IMR-90 (cell line): Measurements from ENCODE around the gene NUMA1. TPM values are rescaled to one million over a fixed set of nuclear protein-coding genes. Genes with fewer than 3 reads are reported as not detected.

Experiments used
- ATAC-seq: fragments of 200-7000 bp; cut with Tn5 transposase; 2 replicates; pipeline ENCODE4 v1.9.1; 2020; ENCODE audit warnings: low read depth, mild to moderate bottlenecking, moderate library complexity
- BruUV-seq: library from RNA; stranded (reverse); fragments of 400-500 nt; replicated peaks from 2 replicates; lab custom pipeline; 2021; lab: Mats Ljungman, UMichigan
- CTCF ChIA-PET: fragments of 300-600 bp; formaldehyde crosslinking; extraction: SDS; loops from one replicate; lab custom pipeline; 2021; ENCODE audit warnings: antibody characterized with exemption; lab: Yijun Ruan, JAX
- POLR2A ChIA-PET: fragments of 300-600 bp; sonication (Branson Sonifier 250); formaldehyde crosslinking; loops from one replicate; lab custom pipeline; 2022; ENCODE audit warnings: antibody characterized with exemption; ENCODE audit not compliant: unreplicated experiment; lab: Charles Lee
- DNase-seq: peaks from one replicate; pipeline ENCODE4 v3.0.0; 2013
- H2AFZ ChIP-seq: replicated peaks from 2 replicates; pipeline ENCODE3; 2013; ENCODE audit warnings: low read length, mild to moderate bottlenecking; ENCODE audit not compliant: poor library complexity
- H2AK5ac ChIP-seq: 2 replicates; pipeline ENCODE4 v1.6.1; 2013; ENCODE audit warnings: low read depth, low read length, inconsistent platforms
- H2AK9ac ChIP-seq: replicated peaks from 2 replicates; pipeline ENCODE3; 2013; ENCODE audit warnings: mild to moderate bottlenecking, low read depth, low read length, moderate library complexity; ENCODE audit not compliant: poor library complexity
- H2BK120ac ChIP-seq: 2 replicates; pipeline ENCODE4 v1.6.1; 2013; ENCODE audit warnings: low read depth, low read length, inconsistent platforms
- H2BK15ac ChIP-seq: 3 replicates; pipeline ENCODE4 v1.6.1; 2013; ENCODE audit warnings: low read depth, low read length, inconsistent platforms
- H2BK20ac ChIP-seq: 2 replicates; pipeline ENCODE4 v1.6.1; 2013; ENCODE audit warnings: low read depth, mild to moderate bottlenecking, inconsistent platforms, low read length, moderate library complexity
- H2BK5ac ChIP-seq: 2 replicates; pipeline ENCODE4 v1.6.1; 2013; ENCODE audit warnings: mild to moderate bottlenecking, low read depth, low read length, inconsistent platforms; ENCODE audit not compliant: poor library complexity, severe bottlenecking
- H3K14ac ChIP-seq: replicated peaks from 2 replicates; pipeline ENCODE4 v1.6.1; 2013; ENCODE audit warnings: low read depth, low read length, inconsistent platforms
- H3K18ac ChIP-seq: 2 replicates; pipeline ENCODE4 v1.6.1; 2013; ENCODE audit warnings: low read depth, low read length, control low read depth
- H3K23ac ChIP-seq: 2 replicates; pipeline ENCODE4 v1.6.1; 2013; ENCODE audit warnings: low read depth, low read length, inconsistent platforms
- H3K27ac ChIP-seq: 2 replicates; pipeline ENCODE4 v1.5.1; 2013; ENCODE audit warnings: mild to moderate bottlenecking, control low read depth, low read length; ENCODE audit not compliant: insufficient read depth
- H3K27me3 ChIP-seq: 2 replicates; pipeline ENCODE4 v1.6.1; 2013; ENCODE audit warnings: low read length; ENCODE audit not compliant: control insufficient read depth, insufficient read depth
- H3K36me3 ChIP-seq: 2 replicates; pipeline ENCODE4 v1.6.1; 2013; ENCODE audit warnings: low read length, mixed read lengths; ENCODE audit not compliant: control insufficient read depth, insufficient read depth
- H3K4ac ChIP-seq: 2 replicates; pipeline ENCODE4 v1.6.1; 2013; ENCODE audit warnings: low read depth, low read length, inconsistent platforms
- H3K4me1 ChIP-seq: 2 replicates; pipeline ENCODE4 v1.6.1; 2013; ENCODE audit warnings: low read length, mixed read lengths; ENCODE audit not compliant: control insufficient read depth, insufficient read depth
- H3K4me2 ChIP-seq: 2 replicates; pipeline ENCODE4 v1.6.1; 2013; ENCODE audit warnings: low read depth, mild to moderate bottlenecking, control low read depth, low read length, moderate library complexity
- H3K4me3 ChIP-seq: 2 replicates; pipeline ENCODE4 v1.5.1; 2013; ENCODE audit warnings: low read depth, mild to moderate bottlenecking, control low read depth, low read length, moderate library complexity; ENCODE audit not compliant: insufficient read depth
- H3K56ac ChIP-seq: 2 replicates; pipeline ENCODE4 v1.6.1; 2013; ENCODE audit warnings: low read length, inconsistent platforms; ENCODE audit not compliant: insufficient read depth; ENCODE audit errors: extremely low read depth
- H3K79me1 ChIP-seq, 2 experiments: 2 replicates each; pipeline ENCODE4 v1.6.1; 2013; ENCODE audit warnings: low read length in 2 of 2, inconsistent platforms in 1 of 2, low read depth in 1 of 2
- H3K9ac ChIP-seq: 2 replicates; pipeline ENCODE4 v1.6.1; 2013; ENCODE audit warnings: low read depth, low read length, control low read depth
- H3K9me1 ChIP-seq: 2 replicates; pipeline ENCODE4 v1.6.1; 2013; ENCODE audit warnings: low read length, inconsistent platforms; ENCODE audit not compliant: insufficient read depth
- H3K9me3 ChIP-seq: 2 replicates; pipeline ENCODE4 v1.6.1; 2013; ENCODE audit warnings: low read length; ENCODE audit not compliant: control insufficient read depth, insufficient read depth
- H4K20me1 ChIP-seq: 2 replicates; pipeline ENCODE4 v1.6.1; 2013; ENCODE audit warnings: low read length, inconsistent platforms; ENCODE audit not compliant: insufficient read depth
- H4K5ac ChIP-seq: 2 replicates; pipeline ENCODE4 v1.6.1; 2013; ENCODE audit warnings: mild to moderate bottlenecking, low read depth, low read length, control low read depth
- H4K8ac ChIP-seq, 2 experiments: 2 replicates each; pipeline ENCODE4 v1.6.1; 2013; ENCODE audit warnings: low read depth in 2 of 2, low read length in 2 of 2, control low read depth in 1 of 2, inconsistent platforms in 1 of 2
- H4K91ac ChIP-seq: 2 replicates; pipeline ENCODE4 v1.6.1; 2013; ENCODE audit warnings: low read depth, low read length, inconsistent platforms; ENCODE audit not compliant: insufficient read depth
- CEBPB ChIP-seq: IDR thresholded peaks from 2 replicates; pipeline ENCODE4 v1.6.1; 2012; ENCODE audit warnings: low read depth, low read length, improper control_type of control experiment
- CHD1 ChIP-seq: IDR thresholded peaks from 2 replicates; pipeline ENCODE4 v1.6.1; 2012; ENCODE audit warnings: low read depth, low read length, improper control_type of control experiment
- CTCF ChIP-seq: conservative IDR thresholded peaks from 2 replicates; pipeline ENCODE4 v1.5.1; 2012; ENCODE audit warnings: mild to moderate bottlenecking, low read depth, low read length, improper control_type of control experiment
- MAFK ChIP-seq: IDR thresholded peaks from 2 replicates; pipeline ENCODE4 v1.6.1; 2012; ENCODE audit warnings: low read depth, low read length, improper control_type of control experiment
- MAZ ChIP-seq: IDR thresholded peaks from 2 replicates; pipeline ENCODE4 v1.6.1; 2012; ENCODE audit warnings: low read depth, mild to moderate bottlenecking, low read length, improper control_type of control experiment, moderate library complexity, borderline replicate concordance
- MXI1 ChIP-seq: IDR thresholded peaks from 2 replicates; pipeline ENCODE4 v1.6.1; 2012; ENCODE audit warnings: low read depth, mild to moderate bottlenecking, low read length, moderate library complexity, borderline replicate concordance
- NFE2L2 ChIP-seq: fragments of 150-350 bp; IDR thresholded peaks from 2 replicates; pipeline ENCODE4 v1.6.1; 2016; ENCODE audit warnings: low read depth, mild to moderate bottlenecking, low read length
- RAD21 ChIP-seq: IDR thresholded peaks from 2 replicates; pipeline ENCODE4 v1.6.1; 2012; ENCODE audit warnings: low read length, improper control_type of control experiment
- RCOR1 ChIP-seq: IDR thresholded peaks from 2 replicates; pipeline ENCODE4 v1.6.1; 2012; ENCODE audit warnings: mild to moderate bottlenecking, low read length, improper control_type of control experiment; ENCODE audit not compliant: insufficient replicate concordance
- RFX5 ChIP-seq: IDR thresholded peaks from 2 replicates; pipeline ENCODE4 v1.8.0; 2012; ENCODE audit warnings: low read depth, mild to moderate bottlenecking, low read length, moderate library complexity
- USF2 ChIP-seq: fragments of 150-350 bp; IDR thresholded peaks from 2 replicates; pipeline ENCODE4 v1.6.1; 2017; ENCODE audit warnings: mild to moderate bottlenecking, antibody characterized with exemption, low read length, low read depth
- WGBS, 2 experiments: methylation state at CpG; one replicate each; pipeline versions ENCODE4 v1.1.5 to v1.1.7; 2013; ENCODE audit warnings: missing lambda C conversion rate in 2 of 2; ENCODE audit not compliant: insufficient read length in 1 of 2; ENCODE audit errors: extremely low coverage in 2 of 2; 5-methylcytosine and 5-hydroxymethylcytosine counted together
- dilution Hi-C: fragments of 300-500 bp; cut with HindIII; formaldehyde crosslinking; loops from one replicate; pipeline ENCODE4 v1.14.3; 2018; ENCODE audit warnings: low sequenced_read_pairs; ENCODE audit not compliant: unreplicated experiment
- in situ Hi-C: fragments of 300-500 bp; cut with MboI; formaldehyde crosslinking; loops from 3 replicates; pipeline ENCODE4 v1.14.3; 2019; ENCODE audit warnings: low sequenced_read_pairs, inconsistent platforms, mixed read lengths
- intact Hi-C: fragments of 100-400 bp; cut with micrococcal nuclease; formaldehyde crosslinking; loops from 2 replicates; pipeline ENCODE4 v1.10.0; 2022
- polyA plus RNA-seq, 3 experiments: library from polyadenylated mRNA; depleted of rRNA; stranded (reverse); fragments of >200 nt; gene quantifications; 2 replicates each; pipeline ENCODE4 v1.2.3, GENCODE V29; 2012; ENCODE audit warnings: low replicate concordance in 1 of 3
- total RNA-seq: library from RNA; depleted of rRNA; stranded (reverse); fragments of >200 nt; gene quantifications from 2 replicates; pipeline ENCODE4 v1.2.3, GENCODE V29; 2012
- TF ChIP-seq, protein P1 (sequence below): fragments of 150-350 bp; IDR thresholded peaks from 2 replicates; pipeline ENCODE4 v1.6.1; 2016; ENCODE audit warnings: low read depth, mild to moderate bottlenecking, low read length, moderate library complexity, borderline replicate concordance

NUMA1 gene
- total and polyA plus RNA-seq, 2 of the 4 experiments (the other 2 are of a cell fraction) = 61.7 to 97.0 TPM

GRCh38 chr11:72112143-72112977 lies 32.0 kb upstream of the NUMA1 start, which contains the start of gene ANAPC15:
ANAPC15 (minus strand) TSS chr11:72112695; CDS start chr11:72111276, 1,419 bp downstream.
- Histone ChIP-seq H4K91ac (peak within 1 kb of the TSS; percentile 99), H3K14ac (peak within 1 kb of the TSS; percentile 100), H2BK120ac (peak within 1 kb of the TSS; percentile 98), H3K27me3 (no peaks in the 10 kb centered on the region), H3K79me1 (peaks cover 0 to 20% of the 10 kb centered on the region in 2 experiments; a peak in 2 of 4 replicates), H2AK9ac (peak within 1 kb of the TSS; percentile 99), H3K18ac (peak within 1 kb of the TSS; percentile 85), H3K4ac (peak within 1 kb of the TSS; percentile 100), H2BK15ac (peak within 1 kb of the TSS; percentile 89), H2BK5ac (peak within 1 kb of the TSS; percentile 95), H4K8ac (peak within 1 kb of the TSS; percentile 96 to 99), H3K56ac (peak within 1 kb of the TSS; percentile 99), H3K9me1 (peaks cover 12% of the 10 kb centered on the region), H3K9ac (peak within 1 kb of the TSS; percentile 94), H2AK5ac (peak within 1 kb of the TSS; percentile 98), H3K27ac (peak within 1 kb of the TSS; percentile 90), H3K4me2 (peak within 1 kb of the TSS; percentile 93), H3K23ac (peak within 1 kb of the TSS; percentile 100), H3K9me3 (no peaks in the 10 kb centered on the region), H3K4me1 (peaks cover 6% of the 10 kb centered on the region; the same call in 1 of the 2 replicates), H2BK20ac (peak within 1 kb of the TSS; percentile 94), H2AFZ (peak within 1 kb of the TSS; percentile 96), H3K4me3 (peak within 1 kb of the TSS; percentile 54), H4K5ac (peak within 1 kb of the TSS; percentile 98), H3K36me3 (no peaks in the 10 kb centered on the region; the same call in 1 of the 2 replicates), H4K20me1 (no peaks in the 10 kb centered on the region)
- no TSS peak for BruUV-seq
- intact Hi-C loops = no loop called here
- dilution Hi-C loops = no loop called here
- WGBS, 2 experiments = 1% methylated on average over 30 of the region's 49 CpGs; no CpG with 5 or more reads in 1 of the 2 experiments
- in situ Hi-C loops = no loop called here
- CTCF ChIA-PET = interaction anchor here (0.7 to 1.8 kb wide), 2 partner anchors 32 to 87 kb away, joined by 3 to 6 read pairs; no protein-coding TSS in a partner anchor
- peak; percentile 99 for DNase-seq
- POLR2A ChIA-PET = interaction anchor here (1.0 kb wide), 1 partner anchor 10 kb away, joined by 4 read pairs; the partner anchor contains the start of gene LAMTOR1
- ATAC-seq = peak; percentile 95
- peak; percentile 50 for TF ChIP-seq CEBPB
- TF ChIP-seq RCOR1 = no peak
- no peak for TF ChIP-seq MAFK
- no peak for TF ChIP-seq RAD21
- TF ChIP-seq MAZ = peak; percentile 37; the same call in 1 of the 2 replicates
- 0 out of 2 replicates have a peak, but pooled peaks have one; percentile 13 for TF ChIP-seq USF2
- peak; percentile 13; the same call in 1 of the 2 replicates for TF ChIP-seq NFE2L2
- TF ChIP-seq CHD1 = no peak
- TF ChIP-seq CTCF = no peak
- TF ChIP-seq RFX5 = no peak
- TF ChIP-seq MXI1 = peak; percentile 74
- TF ChIP-seq, protein P1, sequence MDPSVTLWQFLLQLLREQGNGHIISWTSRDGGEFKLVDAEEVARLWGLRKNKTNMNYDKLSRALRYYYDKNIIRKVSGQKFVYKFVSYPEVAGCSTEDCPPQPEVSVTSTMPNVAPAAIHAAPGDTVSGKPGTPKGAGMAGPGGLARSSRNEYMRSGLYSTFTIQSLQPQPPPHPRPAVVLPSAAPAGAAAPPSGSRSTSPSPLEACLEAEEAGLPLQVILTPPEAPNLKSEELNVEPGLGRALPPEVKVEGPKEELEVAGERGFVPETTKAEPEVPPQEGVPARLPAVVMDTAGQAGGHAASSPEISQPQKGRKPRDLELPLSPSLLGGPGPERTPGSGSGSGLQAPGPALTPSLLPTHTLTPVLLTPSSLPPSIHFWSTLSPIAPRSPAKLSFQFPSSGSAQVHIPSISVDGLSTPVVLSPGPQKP = no peak
